Right ventricle myocardium inferior (tissue), 1 donor: ENCODE results near the gene BPIFB1. TPM values are rescaled to one million over a fixed set of nuclear protein-coding genes. Genes with fewer than 3 reads are reported as not detected.

Experiments used
- ATAC-seq: fragments of 200-7000 bp; cut with Tn5 transposase; one replicate; pipeline ENCODE4 v1.9.1; 2020; ENCODE audit warnings: mild to moderate bottlenecking, moderate library complexity
- DNase-seq: peaks from one replicate; pipeline ENCODE4 v3.0.0; 2021; ENCODE audit errors: missing footprints
- intact Hi-C: fragments of 100-400 bp; cut with DNase I; formaldehyde crosslinking; loops from one replicate; pipeline ENCODE4 v1.11.0; 2022
- total RNA-seq: library from RNA; stranded (reverse); fragmentation: NEBNext Ultra II Directional; extraction: Animal tissue kit (Norgen Biotek cat#: 25700); gene quantifications from one replicate; pipeline ENCODE4 v1.2.1, GENCODE V29; 2021
- donor health status: DM: no; HTN: yes; CAD: no; lungs with severe emphysema.

Gene BPIFB1
- total RNA-seq, 1 donor from 2014 or later = not detected

DNA sequence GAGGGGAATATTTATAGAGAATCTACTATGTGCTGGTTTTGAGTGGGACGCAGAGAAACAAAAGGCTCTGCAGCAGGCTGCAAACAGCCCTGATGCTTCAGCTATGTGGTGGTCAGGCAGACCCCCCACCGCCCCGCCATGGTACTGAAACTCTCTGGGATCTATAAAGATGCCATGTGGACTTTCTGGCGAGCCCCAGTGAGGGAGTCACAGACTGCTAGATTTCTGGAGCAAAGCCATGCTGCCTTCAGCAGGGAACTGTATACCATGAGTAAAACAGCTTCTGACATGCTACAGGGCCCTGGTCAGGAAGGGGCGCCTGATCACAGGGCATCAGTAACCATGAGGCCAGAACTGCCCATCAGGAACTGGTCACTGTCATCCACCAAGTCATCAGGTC, 19.2 kb upstream of the BPIFB1 start:
- DNase-seq (no peak), ATAC-seq (no peak)
- intact Hi-C loops = no loop called here

GRCh38 chr20:33267701-33268100, 15.3 kb upstream of the BPIFB1 start:
- DNase-seq = no peak
- ATAC-seq = no peak
- intact Hi-C loops = no loop called here

GRCh38 chr20:33272155-33272873, 10.7 kb upstream of the BPIFB1 start:
- DNase-seq = no peak
- intact Hi-C loops = no loop called here
- no peak for ATAC-seq

GRCh38 chr20:33273117-33273851, 9.7 kb upstream of the BPIFB1 start:
- no peak for ATAC-seq
- DNase-seq = no peak
- intact Hi-C loops = no loop called here

DNA sequence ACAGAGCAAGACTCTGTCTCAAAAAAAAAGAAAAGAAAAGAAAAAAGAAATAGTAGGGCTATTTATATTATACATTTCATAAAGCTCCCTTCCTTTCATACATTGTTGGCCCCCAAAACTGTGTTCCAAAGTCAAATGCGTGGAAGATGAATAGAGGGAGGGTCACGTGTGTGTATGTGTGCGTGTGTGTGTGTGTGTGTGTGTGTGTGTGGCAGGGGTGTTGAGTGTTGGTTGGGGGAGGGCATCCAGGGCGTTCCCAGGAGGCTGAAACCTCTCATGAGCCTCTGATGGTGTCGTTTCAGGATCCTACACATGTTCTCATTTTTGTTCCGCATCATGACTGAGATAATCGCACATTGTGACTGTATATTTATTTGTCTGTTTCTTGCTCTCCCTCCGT, 7.8 kb upstream of the BPIFB1 start:
- DNase-seq = no peak
- intact Hi-C loops = no loop called here
- ATAC-seq = no peak

GRCh38 chr20:33275871-33276270, 7.1 kb upstream of the BPIFB1 start:
- intact Hi-C loops = no loop called here
- ATAC-seq (no peak), DNase-seq (no peak)

DNA sequence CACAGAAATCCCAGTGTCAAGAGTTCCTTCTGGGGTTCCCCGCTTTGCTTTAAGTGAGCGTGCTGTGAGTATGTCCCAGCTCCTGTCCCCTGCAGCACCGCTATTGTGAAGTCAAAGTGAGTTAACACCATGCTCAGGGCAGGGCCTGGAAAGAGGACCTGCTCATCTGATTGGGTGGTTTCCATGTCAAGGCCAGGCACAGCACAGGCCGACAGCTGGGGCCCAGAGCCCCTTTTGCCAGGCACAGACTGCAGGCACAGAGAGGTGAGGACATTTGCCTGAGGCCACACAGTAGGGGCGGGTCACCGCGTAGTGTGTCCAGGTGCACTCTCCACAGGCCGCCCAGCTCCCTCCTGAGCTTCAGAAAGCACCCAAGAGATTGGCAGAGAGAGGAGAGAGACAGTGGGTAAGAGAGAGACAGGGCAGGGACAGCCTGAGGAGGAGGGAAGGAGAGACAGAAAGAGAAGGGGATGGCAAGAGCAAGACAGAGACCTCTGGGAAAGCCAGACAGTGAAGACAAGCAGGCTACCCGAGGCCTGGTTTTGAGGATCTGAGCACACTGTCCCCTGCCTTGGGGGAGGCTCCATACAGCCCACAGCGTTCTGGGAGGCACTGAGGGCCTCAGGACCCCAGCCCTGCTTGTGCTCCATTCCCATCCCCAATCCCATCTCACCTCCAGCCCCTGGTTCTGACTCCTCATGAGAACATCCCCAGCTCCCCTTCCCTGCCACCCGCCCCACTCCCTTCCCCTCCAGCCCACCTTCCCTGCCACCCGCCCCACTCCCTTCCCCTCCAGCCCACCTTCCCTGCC, 6.5 kb upstream of the BPIFB1 start:
- DNase-seq = no peak
- no peak for ATAC-seq
- intact Hi-C loops = no loop called here

- ATAC-seq = no peak
- no peak for DNase-seq
- intact Hi-C loops = no loop called here
These were observed 5.3 kb upstream of the BPIFB1 start for GRCh38 chr20:33277471-33278441.

DNA sequence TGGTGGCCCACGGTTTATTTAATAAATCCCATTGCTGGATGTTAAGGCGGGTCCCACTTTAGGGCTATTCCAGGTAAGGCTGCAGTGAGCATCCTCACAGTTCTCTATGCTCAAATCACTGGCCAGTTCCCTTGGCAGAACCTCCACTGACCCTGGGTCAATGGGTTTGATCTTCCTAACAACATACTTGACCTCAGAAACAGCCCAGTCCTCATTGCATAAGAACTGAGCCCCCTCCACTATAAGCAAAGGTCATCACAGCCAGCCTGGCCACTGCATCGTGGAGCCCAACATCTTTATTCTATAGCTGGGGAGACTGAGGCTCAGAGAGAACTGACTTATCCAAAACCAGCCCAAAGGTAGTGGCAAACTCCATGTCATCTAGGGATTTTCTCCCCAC, 4.3 kb upstream of the BPIFB1 start:
- DNase-seq (no peak), ATAC-seq (no peak)
- intact Hi-C loops = no loop called here

DNA sequence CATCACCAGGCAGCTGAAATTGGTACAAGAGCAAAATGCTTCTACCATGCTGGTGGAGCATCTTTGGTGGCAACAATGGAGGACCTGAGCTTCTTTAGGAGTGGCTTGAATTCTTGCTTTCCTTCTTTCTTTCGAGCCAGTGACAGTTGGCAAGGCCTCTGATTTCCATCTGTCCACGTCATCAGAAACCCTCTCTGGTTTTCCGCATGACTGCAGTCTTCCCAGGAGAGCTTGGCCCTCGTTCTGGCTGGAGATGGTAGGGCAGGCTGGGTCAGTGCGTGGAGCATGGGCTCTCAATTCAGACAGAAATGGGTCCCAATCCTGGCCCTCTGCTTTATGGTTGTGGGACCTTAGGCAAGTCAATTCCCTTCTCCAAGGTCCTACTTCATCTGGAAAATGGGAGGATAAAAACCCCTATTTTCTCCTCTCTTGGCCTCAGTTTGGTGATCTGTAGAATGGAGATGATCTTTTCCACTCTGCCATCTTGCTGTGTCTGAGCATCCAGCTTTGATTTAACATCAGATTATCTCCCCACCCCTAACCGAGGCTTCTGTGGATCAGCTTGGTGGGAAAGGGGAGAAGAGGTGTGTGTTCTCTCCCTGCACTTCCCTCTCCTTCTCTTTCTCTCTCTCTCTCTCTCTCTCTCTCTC, 3.6 kb upstream of the BPIFB1 start:
- intact Hi-C loops = no loop called here
- DNase-seq (no peak), ATAC-seq (no peak)

DNA sequence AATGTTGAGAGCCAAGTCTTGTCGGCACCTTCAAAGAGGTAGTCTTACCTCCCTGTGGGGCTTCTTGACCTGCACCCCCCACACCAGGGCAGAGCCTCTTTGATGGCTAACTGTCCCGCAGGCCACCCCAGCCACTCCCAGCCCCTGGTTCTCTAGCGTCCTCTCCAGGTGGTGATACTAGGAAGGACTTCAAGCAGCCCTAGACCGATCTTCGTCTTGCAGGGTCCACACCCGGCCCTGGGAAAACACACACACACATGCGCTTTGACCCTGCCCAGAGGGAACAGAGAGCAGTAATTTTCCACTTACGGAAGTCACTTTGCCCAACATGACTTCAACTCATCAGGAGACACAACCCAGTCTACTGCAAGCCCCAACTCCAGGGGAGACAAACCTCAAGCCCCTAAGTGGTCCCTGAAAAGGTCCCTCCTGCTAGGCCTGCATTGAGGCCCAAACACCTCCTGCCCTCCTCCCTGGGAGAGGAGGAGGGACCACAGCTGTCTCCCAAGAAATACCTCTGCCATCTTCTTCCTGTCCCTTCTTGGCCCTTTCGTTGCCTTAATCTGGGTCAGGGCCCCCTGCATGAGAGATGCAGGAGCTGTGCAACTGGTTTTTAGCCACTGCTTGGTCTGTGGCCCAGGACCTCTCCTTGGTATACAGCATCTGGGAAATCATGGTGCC, 2.9 kb upstream of the BPIFB1 start:
- DNase-seq (no peak), ATAC-seq (no peak)
- intact Hi-C loops = loop anchor here (5.0 to 10.0 kb wide), 2 partner anchors 55 to 383 kb away; no protein-coding TSS in a partner anchor

DNA sequence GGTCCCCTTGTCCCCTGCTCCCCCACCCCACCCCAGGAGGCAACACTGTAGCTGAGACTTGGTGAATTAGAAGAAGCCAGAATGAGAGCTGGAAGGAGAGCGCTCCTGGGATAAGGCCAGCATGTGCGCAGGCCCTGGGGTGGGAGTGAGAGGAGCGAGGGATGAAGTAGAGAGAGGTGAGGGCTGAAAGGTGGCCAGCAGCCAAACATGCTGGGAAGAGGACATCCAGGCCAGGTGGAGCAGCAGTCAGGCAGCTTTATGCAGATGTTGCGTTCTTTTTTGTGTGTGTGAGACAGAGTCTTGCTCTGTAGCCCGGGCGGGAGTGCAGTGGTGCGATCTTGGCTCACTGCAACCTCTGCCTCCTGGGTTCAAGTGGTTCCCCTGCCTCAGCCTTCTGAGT, 2.2 kb upstream of the BPIFB1 start:
- ATAC-seq = no peak
- intact Hi-C loops = loop anchor here (5.0 to 10.0 kb wide), 2 partner anchors 56 to 383 kb away; no protein-coding TSS in a partner anchor
- DNase-seq = no peak

DNA sequence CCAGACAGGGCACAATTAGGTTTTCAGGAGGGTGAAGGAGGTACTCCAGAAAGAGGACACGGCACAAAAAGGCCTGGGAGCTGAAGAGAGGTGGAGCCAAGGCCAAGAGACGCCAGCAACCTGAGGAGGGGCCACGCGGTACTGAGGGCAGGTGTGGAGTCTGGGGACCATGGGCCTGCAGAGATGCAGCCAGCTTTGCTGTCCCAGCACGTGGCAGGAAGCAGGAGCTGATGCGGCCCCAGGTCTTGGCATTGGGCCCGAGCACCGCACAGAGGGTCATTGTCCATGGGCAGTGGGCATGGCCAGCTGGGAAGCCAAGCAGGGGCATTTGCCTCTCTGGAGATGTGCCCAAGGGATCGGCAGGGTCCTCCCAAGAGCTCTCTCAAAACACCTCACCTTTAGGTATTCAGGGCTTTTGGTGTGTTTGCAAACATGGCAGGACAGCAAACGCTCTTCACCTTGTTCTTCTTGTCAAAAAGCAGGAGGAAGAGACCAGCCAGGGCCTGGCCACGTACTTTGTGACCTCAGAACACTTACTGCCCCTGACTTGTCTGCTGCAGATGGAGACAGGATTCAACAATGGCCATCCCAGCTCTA, 1.4 kb upstream of the BPIFB1 start:
- DNase-seq (no peak), ATAC-seq (no peak)
- intact Hi-C loops = loop anchor here (5.0 to 10.0 kb wide), 2 partner anchors 57 to 384 kb away; no protein-coding TSS in a partner anchor

DNA sequence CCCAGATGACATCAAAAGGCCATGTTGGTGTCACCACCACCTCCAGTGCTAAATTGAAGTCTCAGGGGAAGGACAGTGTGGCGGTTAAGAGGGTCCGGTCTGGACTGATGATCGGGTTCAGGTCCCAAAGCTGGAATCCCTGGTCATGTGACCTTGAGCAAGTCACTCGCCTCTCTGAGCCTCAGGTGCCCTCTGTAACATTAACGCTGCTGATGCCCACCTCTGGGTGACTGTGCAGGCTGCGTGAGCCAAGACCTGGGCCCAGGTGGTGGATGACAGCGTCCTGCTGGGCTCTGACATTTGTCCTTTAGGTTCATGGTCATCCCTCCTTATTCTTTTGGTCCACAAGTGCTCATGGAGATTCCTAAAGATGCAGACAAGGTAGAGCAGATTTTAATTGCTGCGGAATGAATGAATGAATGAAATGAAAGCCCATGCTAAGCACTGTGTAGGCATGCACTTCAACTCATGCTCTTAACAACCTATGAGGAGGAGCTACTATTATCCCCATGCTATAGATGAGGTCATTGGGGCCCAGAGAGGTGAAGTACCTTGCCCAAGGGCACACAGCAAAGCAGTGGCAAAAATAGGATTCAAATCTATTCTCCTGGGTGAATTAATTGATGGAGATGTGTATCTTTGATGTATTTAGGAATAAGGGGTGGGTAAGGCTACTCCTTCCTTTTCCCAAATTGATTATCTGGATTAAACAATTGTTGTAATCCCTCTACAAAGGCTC, 649 bp upstream of the BPIFB1 start:
- DNase-seq = no peak
- ATAC-seq = no peak
- intact Hi-C loops = loop anchor here (5.0 to 10.0 kb wide), 2 partner anchors 58 to 385 kb away; no protein-coding TSS in a partner anchor

GRCh38 chr20:33284284-33284683, 1.3 kb downstream of the BPIFB1 start:
- no peak for ATAC-seq
- intact Hi-C loops = loop anchor here (5.0 to 10.0 kb wide), 2 partner anchors 59 to 387 kb away; no protein-coding TSS in a partner anchor
- DNase-seq = no peak

- no peak for ATAC-seq
- intact Hi-C loops = loop anchor here (5.0 to 10.0 kb wide), 2 partner anchors 60 to 388 kb away; no protein-coding TSS in a partner anchor
- no peak for DNase-seq
These were observed 1.9 kb downstream of the BPIFB1 start for GRCh38 chr20:33284937-33285336.
